ENCODE data around the gene HOMER2.
"Not testable (repeated sequence)": the region's sequence is repeated elsewhere in the genome, so short reads cannot be mapped to it uniquely, and the experiment has no call there.

HOMER2 gene

DNA sequence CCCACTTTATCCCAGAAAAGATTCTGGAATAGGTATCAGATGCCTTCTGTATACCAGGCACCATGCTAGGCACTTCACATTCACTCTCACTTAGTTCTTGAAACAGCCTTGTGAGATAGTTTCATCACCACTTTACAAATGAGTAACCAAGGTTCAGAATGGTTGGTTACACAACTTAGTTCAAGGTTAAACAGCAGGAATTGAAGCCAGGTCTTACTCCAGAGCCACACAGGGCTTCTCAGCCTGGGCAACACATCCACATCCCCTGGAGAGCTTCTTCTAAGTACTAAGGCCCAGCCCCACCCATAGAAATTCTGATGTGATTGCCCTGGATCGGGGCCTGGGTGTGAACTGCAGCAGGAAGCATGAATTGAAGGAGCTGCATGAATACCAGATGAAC, 124.4 kb downstream of the HOMER2 start:
- DNase-seq (ENCODE audit: extremely low read depth, low read depth): no peak
- no peak overlapping the region for H3K4me3 ChIP-seq (replicated peaks; ENCODE audit: low read depth, low read length)
- TF ChIP-seq, protein P1, sequence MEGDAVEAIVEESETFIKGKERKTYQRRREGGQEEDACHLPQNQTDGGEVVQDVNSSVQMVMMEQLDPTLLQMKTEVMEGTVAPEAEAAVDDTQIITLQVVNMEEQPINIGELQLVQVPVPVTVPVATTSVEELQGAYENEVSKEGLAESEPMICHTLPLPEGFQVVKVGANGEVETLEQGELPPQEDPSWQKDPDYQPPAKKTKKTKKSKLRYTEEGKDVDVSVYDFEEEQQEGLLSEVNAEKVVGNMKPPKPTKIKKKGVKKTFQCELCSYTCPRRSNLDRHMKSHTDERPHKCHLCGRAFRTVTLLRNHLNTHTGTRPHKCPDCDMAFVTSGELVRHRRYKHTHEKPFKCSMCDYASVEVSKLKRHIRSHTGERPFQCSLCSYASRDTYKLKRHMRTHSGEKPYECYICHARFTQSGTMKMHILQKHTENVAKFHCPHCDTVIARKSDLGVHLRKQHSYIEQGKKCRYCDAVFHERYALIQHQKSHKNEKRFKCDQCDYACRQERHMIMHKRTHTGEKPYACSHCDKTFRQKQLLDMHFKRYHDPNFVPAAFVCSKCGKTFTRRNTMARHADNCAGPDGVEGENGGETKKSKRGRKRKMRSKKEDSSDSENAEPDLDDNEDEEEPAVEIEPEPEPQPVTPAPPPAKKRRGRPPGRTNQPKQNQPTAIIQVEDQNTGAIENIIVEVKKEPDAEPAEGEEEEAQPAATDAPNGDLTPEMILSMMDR (IDR thresholded peaks at IDR 0.05; ENCODE audit: low read depth, low read length, missing control alignments): no peak

DNA sequence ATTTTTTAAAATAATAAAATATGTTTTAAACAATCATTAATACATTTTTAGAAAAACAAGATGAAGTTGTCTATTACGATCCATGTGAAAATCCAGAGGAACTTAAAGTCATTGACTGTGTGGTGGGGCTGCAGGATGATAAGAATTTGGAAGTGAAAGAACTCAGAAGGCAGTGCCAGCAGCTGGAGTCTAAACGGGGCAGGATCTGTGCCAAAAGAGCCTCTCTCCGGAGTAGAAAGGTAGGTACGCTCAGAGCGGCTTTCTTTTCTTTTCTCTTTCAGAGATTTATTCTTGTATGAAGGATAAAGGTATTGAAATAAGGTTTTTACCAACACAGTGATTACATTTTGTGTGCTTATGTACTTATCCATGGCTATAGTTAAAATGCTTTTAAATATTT, 129.5 kb downstream of the HOMER2 start:
- TF ChIP-seq, protein P1 (IDR thresholded peaks at IDR 0.05; ENCODE audit: low read depth, low read length, missing control alignments): no peak
- no peak overlapping the region for H3K4me3 ChIP-seq (replicated peaks; ENCODE audit: low read depth, low read length)
- DNase-seq (ENCODE audit: extremely low read depth, low read depth): no peak

DNA sequence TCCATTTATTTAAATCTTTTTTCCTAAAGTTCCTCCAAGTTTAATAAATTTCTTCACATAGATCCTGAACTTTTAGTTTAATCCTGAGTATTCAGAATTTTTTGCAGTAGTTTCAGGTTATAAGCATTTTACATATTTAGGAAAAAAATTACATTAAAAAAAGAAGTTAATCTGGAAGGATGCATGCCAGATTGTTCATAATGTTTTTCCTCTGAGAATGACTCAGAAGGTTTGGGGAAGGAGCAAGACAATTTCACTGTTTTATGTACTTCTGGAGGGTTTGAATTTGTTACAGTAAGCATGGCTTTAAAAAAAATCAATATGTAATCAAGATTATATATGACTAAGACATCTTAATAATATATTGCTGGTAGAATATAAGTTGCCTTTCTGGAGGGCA, 130.7 kb downstream of the HOMER2 start:
- H3K4me3 ChIP-seq (replicated peaks; ENCODE audit: low read depth, low read length): not testable (repeated sequence)

DNA sequence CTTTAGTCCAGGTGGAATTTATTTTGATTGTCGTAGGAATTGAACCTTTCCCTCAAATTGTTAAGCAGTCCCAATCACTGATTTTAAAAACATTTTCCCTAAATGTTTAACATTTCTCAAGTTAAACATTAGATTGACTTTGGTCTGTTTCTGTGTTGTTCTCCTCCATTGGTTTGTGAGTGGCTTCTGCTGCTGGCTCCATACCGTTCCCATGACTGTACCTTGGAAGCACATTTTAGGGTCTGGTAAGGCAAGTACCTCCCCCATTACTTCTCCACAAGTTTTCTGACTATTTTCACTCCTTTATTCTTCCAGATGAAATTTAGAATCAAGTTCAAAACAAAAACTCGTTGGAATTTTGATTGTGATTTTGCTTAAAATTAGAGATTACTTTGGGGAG, 131.1 kb downstream of the HOMER2 start:
- H3K4me3 ChIP-seq (replicated peaks; ENCODE audit: low read depth, low read length); DNase-seq (ENCODE audit: extremely low read depth, low read depth): not testable (repeated sequence)

More for the DNA sequence above, 130.7 kb downstream of the HOMER2 start:
- not testable (repeated sequence) for DNase-seq (ENCODE audit: extremely low read depth, low read depth)

DNA sequence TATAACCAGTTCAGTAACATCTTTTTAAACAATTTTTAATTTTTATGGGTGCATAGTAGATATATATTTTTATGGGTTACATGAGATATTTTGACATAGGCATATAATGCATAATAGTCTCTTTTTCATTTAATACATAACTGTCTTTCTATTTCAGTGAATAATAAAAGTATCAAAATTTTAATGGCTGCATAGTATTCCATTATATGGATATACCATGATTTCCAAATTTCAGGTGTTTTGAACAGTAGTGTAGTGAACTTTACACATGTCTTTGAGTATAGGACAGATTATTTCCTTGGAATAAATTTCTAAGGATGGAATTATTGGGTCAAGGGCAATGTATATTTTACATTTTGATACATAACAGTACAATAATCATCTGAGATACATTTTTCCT, 132.4 kb downstream of the HOMER2 start:
- no peak for DNase-seq (ENCODE audit: extremely low read depth, low read depth)
- H3K4me3 ChIP-seq (replicated peaks; ENCODE audit: low read depth, low read length): no peak overlapping the region
- TF ChIP-seq, protein P1 (IDR thresholded peaks at IDR 0.05; ENCODE audit: low read depth, low read length, missing control alignments): no peak

DNA sequence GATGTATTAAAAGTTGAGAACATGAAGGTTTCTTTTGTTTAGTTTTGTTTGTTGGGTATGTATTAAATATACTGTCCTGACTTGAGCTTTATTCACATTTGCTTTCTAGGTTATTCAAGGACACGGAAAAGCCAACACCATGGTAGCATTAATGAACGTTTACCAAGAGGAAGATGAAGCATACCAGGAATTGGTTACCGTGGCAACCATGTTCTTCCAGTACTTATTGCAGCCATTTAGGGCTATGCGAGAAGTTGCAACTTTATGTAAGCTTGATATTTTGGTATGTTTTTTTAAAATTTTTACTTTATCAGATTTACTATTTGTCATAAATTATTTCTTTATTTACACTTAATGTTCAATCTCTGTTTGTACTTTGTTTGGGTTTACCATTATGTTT, 139.5 kb downstream of the HOMER2 start:
- no peak overlapping the region for H3K4me3 ChIP-seq (replicated peaks; ENCODE audit: low read depth, low read length)
- TF ChIP-seq, protein P1 (IDR thresholded peaks at IDR 0.05; ENCODE audit: low read depth, low read length, missing control alignments): no peak
- no peak for DNase-seq (ENCODE audit: extremely low read depth, low read depth)

DNA sequence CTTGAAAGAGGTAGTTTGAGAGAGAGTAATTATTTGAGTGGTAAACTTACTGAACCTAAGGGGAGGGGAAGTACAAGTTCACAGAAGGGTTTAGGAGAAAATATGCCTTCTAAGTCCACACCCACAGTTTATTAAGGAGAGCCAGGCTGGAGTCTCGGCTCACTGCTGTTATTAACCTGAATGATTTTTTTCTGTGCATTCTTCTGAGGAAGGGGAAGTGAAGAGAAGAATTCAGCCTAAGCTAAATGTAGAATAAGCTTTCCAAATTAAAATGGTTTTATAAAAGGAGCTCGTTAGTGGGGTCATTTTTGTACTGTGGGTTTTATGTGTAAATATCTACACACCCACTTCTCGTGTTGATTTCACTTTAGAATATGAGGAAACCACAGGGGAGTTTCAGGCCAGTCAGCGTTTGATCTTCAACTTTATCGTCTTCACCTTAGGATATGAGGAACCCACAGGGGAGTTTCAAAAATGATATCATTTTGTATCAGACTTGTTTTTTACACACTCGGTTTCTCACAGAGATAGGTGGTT, 141.6 kb downstream of the HOMER2 start:
- DNase-seq (ENCODE audit: extremely low read depth, low read depth): no peak
- TF ChIP-seq, protein P1 (IDR thresholded peaks at IDR 0.05; ENCODE audit: low read depth, low read length, missing control alignments): no peak
- peak overlapping the region; percentile 75 for H3K4me3 ChIP-seq (replicated peaks; ENCODE audit: low read depth, low read length)

DNA sequence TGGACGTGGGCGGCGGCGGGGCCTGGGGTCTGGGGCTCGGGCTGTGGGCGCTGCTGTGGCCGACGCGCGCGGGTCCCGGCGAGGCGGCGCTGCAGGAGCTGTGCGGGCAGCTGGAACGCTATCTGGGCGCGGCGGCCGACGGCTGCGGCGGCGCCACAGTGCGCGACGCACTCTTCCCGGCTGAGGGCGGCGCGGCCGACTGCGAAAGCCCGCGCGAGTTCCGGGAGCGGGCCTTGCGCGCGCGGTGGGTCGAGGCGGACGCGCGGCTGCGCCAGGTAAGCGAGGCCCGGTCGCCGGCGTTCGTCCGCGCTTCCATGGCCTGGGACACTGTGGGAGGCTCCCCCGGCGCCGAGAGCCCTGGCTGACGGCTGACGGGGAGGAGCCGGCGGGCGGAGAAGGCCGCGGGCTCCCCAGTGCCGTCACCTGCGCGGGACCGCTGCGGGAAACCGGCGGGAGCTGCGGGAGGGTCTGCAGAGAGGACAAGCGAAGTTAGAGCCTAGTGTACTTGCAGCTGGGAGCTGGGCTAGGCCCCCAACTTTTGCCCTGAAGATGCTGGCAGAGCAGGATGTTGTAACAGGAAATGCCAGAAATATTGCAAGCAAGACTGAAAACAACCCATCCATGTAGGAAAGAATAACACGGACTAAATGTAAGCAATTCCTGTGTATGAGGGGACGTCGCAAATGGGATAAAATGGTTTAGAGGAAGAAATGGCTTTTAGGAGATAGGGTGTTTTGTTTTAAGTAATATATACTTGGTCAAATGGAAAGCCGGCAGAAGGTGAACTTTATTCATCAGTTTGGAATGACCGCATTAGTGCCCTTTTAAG, 142.2 kb downstream of the HOMER2 start:
- TF ChIP-seq, protein P1 (IDR thresholded peaks at IDR 0.05; ENCODE audit: low read depth, low read length, missing control alignments): no peak
- DNase-seq (ENCODE audit: extremely low read depth, low read depth): no peak
- peak overlapping the region; percentile 75 for H3K4me3 ChIP-seq (replicated peaks; ENCODE audit: low read depth, low read length)

Measured in HFF-Myc (cell line).